IPS-18a (cell line): ENCODE data around the gene TMEM145.
A peak's percentile ranks its signal among the peaks of the same experiment; 100 is the strongest.
"Not testable (repeated sequence)": the region's sequence is repeated elsewhere in the genome, so short reads cannot be mapped to it uniquely, and the experiment has no call there.

ENCODE experiments used
- H3K27ac ChIP-seq: one replicate; pipeline ENCODE4 v1.5.1; 2013; ENCODE audit warnings: low read length
- H3K27me3 ChIP-seq: one replicate; pipeline ENCODE4 v1.6.1; 2013; ENCODE audit warnings: mild to moderate bottlenecking, low read length; ENCODE audit not compliant: control insufficient read depth, insufficient read depth
- H3K36me3 ChIP-seq: one replicate; pipeline ENCODE4 v1.6.1; 2013; ENCODE audit warnings: low read depth, low read length; ENCODE audit not compliant: control insufficient read depth
- H3K4me1 ChIP-seq: one replicate; pipeline ENCODE4 v1.6.1; 2013; ENCODE audit warnings: low read depth, low read length; ENCODE audit not compliant: control insufficient read depth
- H3K4me3 ChIP-seq: one replicate; pipeline ENCODE4 v1.5.1; 2013; ENCODE audit warnings: low read length
- H3K9ac ChIP-seq: one replicate; pipeline ENCODE4 v1.6.1; 2013; ENCODE audit warnings: mild to moderate bottlenecking, low read length, moderate library complexity
- H3K9me3 ChIP-seq: one replicate; pipeline ENCODE4 v1.6.1; 2013; ENCODE audit warnings: low read depth, low read length; ENCODE audit not compliant: control insufficient read depth

TMEM145 gene

GRCh38 chr19:42313096-42313839 lies at the start of gene TMEM145:
TMEM145 (plus strand) TSS chr19:42313309; CDS start chr19:42313377, 68 bp downstream.
- H3K27me3 ChIP-seq, result peaks cover 24% of the 10 kb centered on the region
- H3K27ac ChIP-seq, result no peak within 1 kb of the TSS
- no peaks in the 10 kb centered on the region for H3K36me3 ChIP-seq
- no peak within 1 kb of the TSS for H3K9ac ChIP-seq
- no peaks in the 10 kb centered on the region for H3K9me3 ChIP-seq
- H3K4me3 ChIP-seq, result peak within 1 kb of the TSS; percentile 78
- H3K4me1 ChIP-seq, result peaks cover 3% of the 10 kb centered on the region

DNA sequence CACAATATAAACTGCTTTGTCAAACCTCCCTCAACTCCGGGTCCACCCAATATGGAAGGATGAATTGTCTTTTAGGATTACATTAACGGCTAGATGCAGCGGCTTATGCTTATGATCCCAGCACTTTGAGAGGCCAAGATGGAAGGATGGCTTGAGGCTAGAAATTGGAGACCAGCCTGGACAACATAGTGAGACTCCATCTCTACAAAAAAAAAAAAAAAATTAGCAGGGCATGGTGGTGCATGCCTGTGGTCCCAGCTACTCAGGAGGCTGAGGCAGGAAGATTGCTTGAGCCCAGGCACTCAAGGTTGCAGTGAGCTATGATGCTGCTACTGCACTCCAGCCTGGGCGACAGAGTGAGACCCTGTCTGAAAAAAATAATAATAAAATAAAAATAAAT lies 47.0 kb upstream of the TMEM145 start:
- H3K27me3 ChIP-seq, H3K9ac ChIP-seq, H3K9me3 ChIP-seq, H3K27ac ChIP-seq, H3K36me3 ChIP-seq, H3K4me3 ChIP-seq, H3K4me1 ChIP-seq: not testable (repeated sequence)

- peak overlapping the region; percentile 97 for H3K4me3 ChIP-seq
- H3K9ac ChIP-seq, H3K27ac ChIP-seq, H3K4me1 ChIP-seq, H3K9me3 ChIP-seq, H3K27me3 ChIP-seq, H3K36me3 ChIP-seq: not testable (repeated sequence)
These were observed 46.0 kb upstream of the TMEM145 start for GRCh38 chr19:42266928-42267603.

DNA sequence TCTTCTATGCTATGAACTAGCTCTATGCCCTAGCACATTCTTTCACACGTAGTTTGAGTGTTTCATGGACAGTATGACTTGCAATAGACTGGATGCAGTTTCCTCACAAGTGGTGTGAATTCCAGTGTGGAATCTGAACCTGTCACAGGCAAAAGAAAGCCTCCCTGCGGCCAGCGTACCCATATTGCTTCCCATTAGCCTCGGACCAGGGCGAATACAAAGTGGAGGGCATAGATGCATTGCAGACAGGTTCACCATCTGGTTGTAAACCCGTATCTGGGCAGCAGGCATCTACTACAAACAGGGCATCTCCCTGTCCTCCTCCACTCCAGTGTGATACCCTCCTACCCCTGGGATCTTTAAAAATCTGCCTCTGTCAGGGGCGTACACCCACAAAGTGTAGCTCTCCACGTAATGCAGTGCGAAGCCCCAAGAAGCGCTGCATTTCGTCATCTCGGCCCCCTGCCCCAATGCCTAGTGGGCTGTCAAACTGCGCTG lies 45.4 kb upstream of the TMEM145 start:
- peak overlapping the region; percentile 99 for H3K9ac ChIP-seq
- H3K27me3 ChIP-seq, result no peaks in the 10 kb centered on the region
- no peaks in the 10 kb centered on the region for H3K36me3 ChIP-seq
- peaks cover 9% of the 10 kb centered on the region for H3K4me1 ChIP-seq
- peak overlapping the region; percentile 97 for H3K4me3 ChIP-seq
- H3K9me3 ChIP-seq, result no peaks in the 10 kb centered on the region
- no peak overlapping the region for H3K27ac ChIP-seq

- H3K9me3 ChIP-seq, result no peaks in the 10 kb centered on the region
- peak overlapping the region; percentile 97 for H3K4me3 ChIP-seq
- no peaks in the 10 kb centered on the region for H3K36me3 ChIP-seq
- H3K4me1 ChIP-seq, result peaks cover 9% of the 10 kb centered on the region
- peak overlapping the region; percentile 100 for H3K27ac ChIP-seq
- peak overlapping the region; percentile 99 for H3K9ac ChIP-seq
- H3K27me3 ChIP-seq, result no peaks in the 10 kb centered on the region
These were observed 44.9 kb upstream of the TMEM145 start for GRCh38 chr19:42268142-42268703.

GRCh38 chr19:42268704-42269477 lies 44.2 kb upstream of the TMEM145 start, which contains the start of gene CIC:
CIC (plus strand) TSS chr19:42269252; CDS start chr19:42271784, 2,532 bp downstream.
- no peaks in the 10 kb centered on the region for H3K27me3 ChIP-seq
- H3K36me3 ChIP-seq, result no peaks in the 10 kb centered on the region
- H3K9ac ChIP-seq, result peak within 1 kb of the TSS; percentile 99
- peak within 1 kb of the TSS; percentile 97 for H3K4me3 ChIP-seq
- peak within 1 kb of the TSS; percentile 100 for H3K27ac ChIP-seq
- peaks cover 9% of the 10 kb centered on the region for H3K4me1 ChIP-seq
- no peaks in the 10 kb centered on the region for H3K9me3 ChIP-seq

GRCh38 chr19:42269478-42270345 lies 43.4 kb upstream of the TMEM145 start:
- Histone ChIP-seq H3K9me3 (no peaks in the 10 kb centered on the region), H3K4me1 (peaks cover 9% of the 10 kb centered on the region), H3K36me3 (no peaks in the 10 kb centered on the region), H3K9ac (no peak overlapping the region), H3K4me3 (peak overlapping the region; percentile 97), H3K27me3 (no peaks in the 10 kb centered on the region), H3K27ac (no peak overlapping the region)

DNA sequence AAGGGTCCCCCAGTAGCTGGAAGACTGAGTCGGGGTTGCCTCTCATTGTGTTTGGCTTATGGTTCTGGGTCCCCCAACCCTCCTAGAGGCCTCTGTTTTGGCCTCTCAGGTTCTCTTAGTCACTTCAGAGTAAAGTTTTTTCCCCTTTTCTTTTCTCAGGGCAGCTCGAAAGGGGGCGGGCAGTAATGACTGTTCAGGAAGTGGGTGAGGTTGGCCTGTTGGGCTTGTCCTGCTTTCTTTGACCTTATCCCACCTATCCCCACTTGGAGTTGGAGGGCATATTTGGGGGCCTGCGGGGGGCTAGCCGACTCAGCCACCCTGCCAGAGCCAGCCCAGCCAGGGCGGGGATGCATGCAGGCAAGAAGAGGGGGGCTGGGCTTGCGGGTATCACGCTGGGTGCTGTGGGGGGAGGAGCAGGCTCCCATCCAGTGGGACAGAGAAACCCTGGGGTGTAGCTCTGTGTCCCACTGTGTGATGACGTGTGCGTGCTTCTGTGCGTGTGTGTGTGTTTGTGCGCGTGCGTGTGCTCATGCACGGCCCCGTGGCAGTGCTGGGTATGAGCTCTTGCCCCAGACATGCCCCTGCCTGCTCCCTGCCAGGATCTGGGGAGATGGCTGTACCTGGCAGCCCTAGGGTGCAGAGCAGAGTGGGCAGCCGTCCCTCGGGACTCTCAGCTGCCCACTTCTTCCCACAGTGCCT lies 42.6 kb upstream of the TMEM145 start:
- H3K36me3 ChIP-seq, result no peaks in the 10 kb centered on the region
- H3K4me1 ChIP-seq, result peaks cover 9% of the 10 kb centered on the region
- no peak overlapping the region for H3K27ac ChIP-seq
- no peaks in the 10 kb centered on the region for H3K27me3 ChIP-seq
- no peaks in the 10 kb centered on the region for H3K9me3 ChIP-seq
- H3K4me3 ChIP-seq, result no peak overlapping the region
- no peak overlapping the region for H3K9ac ChIP-seq

- no peak overlapping the region for H3K9ac ChIP-seq
- no peak overlapping the region for H3K27ac ChIP-seq
- H3K4me1 ChIP-seq, result peaks cover 9% of the 10 kb centered on the region
- no peaks in the 10 kb centered on the region for H3K9me3 ChIP-seq
- H3K27me3 ChIP-seq, result no peaks in the 10 kb centered on the region
- no peak overlapping the region for H3K4me3 ChIP-seq
- no peaks in the 10 kb centered on the region for H3K36me3 ChIP-seq
These were observed 42.1 kb upstream of the TMEM145 start for GRCh38 chr19:42271045-42271419.

GRCh38 chr19:42271861-42272534 lies 41.1 kb upstream of the TMEM145 start:
- H3K27ac ChIP-seq, result no peak overlapping the region

More at GRCh38 chr19:42271861-42272534, 41.1 kb upstream of the TMEM145 start:
- no peaks in the 10 kb centered on the region for H3K27me3 ChIP-seq
- H3K36me3 ChIP-seq, result no peaks in the 10 kb centered on the region
- H3K4me3 ChIP-seq, result no peak overlapping the region
- H3K9me3 ChIP-seq, result no peaks in the 10 kb centered on the region
- H3K4me1 ChIP-seq, result peaks cover 9% of the 10 kb centered on the region
- no peak overlapping the region for H3K9ac ChIP-seq
